ENCODE results near the gene EGFL7. TPM values are rescaled to one million over a fixed set of nuclear protein-coding genes. Genes with fewer than 3 reads are reported as not detected.

Gene EGFL7
- total RNA-seq, 1 experiment from 2014 or later: 38.0 TPM

DNA sequence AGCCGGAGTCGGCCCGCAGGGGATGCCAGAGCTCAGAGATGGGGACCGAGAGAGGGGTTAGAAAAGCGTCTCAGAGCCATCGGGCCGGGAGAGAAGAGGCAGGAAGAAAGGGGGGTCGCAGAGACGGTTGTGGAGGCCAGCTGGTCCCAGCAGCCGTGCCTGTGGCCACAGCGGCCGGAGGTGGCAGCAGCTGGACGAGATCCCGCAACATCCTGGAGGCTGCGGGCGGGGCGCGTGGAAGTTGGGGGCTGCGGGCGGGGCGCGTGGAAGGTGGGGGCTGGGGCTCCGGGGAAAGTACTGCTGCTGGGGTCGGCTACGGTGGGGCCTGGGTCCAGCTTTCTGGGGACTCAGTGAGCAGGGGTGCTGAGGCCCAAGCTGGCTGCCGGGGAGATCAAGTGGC lies 34.4 kb upstream of the EGFL7 start:
- H3K79me2 ChIP-seq (ENCODE audit: insufficient read depth, low read length): no peaks in the 10 kb centered on the region
- H3T11ph ChIP-seq (ENCODE audit: low read length): no peak overlapping the region
- Mint-ChIP-seq H3K4me3 (no peak overlapping the region), H3K27me3 (ENCODE audit: low read depth) (peaks cover 2% of the 10 kb centered on the region; the same call in 1 of the 2 replicates), H3K9me3 (no peaks in the 10 kb centered on the region), H3K27ac (no peak overlapping the region), H3K36me3 (ENCODE audit: insufficient read depth in 1 of 3, low read depth in 3 of 3) (no peaks in the 10 kb centered on the region), H3K4me1 (0 out of 4 replicates have a peak, but pooled peaks cover 0 to 2% of the 10 kb centered on the region in 2 experiments)
- no peak for DNase-seq
- H3K56ac ChIP-seq (ENCODE audit: insufficient read length, low read depth, low read length): no peak overlapping the region
- H3K27ac ChIP-seq (ENCODE audit: insufficient read length, low read depth, low read length): no peak overlapping the region
- H4K8ac ChIP-seq (replicated peaks; ENCODE audit: insufficient read length, low read depth, low read length): no peak overlapping the region
- TF ChIP-seq, protein P1, sequence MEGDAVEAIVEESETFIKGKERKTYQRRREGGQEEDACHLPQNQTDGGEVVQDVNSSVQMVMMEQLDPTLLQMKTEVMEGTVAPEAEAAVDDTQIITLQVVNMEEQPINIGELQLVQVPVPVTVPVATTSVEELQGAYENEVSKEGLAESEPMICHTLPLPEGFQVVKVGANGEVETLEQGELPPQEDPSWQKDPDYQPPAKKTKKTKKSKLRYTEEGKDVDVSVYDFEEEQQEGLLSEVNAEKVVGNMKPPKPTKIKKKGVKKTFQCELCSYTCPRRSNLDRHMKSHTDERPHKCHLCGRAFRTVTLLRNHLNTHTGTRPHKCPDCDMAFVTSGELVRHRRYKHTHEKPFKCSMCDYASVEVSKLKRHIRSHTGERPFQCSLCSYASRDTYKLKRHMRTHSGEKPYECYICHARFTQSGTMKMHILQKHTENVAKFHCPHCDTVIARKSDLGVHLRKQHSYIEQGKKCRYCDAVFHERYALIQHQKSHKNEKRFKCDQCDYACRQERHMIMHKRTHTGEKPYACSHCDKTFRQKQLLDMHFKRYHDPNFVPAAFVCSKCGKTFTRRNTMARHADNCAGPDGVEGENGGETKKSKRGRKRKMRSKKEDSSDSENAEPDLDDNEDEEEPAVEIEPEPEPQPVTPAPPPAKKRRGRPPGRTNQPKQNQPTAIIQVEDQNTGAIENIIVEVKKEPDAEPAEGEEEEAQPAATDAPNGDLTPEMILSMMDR (conservative IDR thresholded peaks at IDR 0.05): no peak
- no peak overlapping the region for H2BK15ac ChIP-seq (ENCODE audit: low read depth, low read length)
- no peak overlapping the region for H3K9ac ChIP-seq (ENCODE audit: extremely low read depth, insufficient read length, low read length)
- no peak overlapping the region for H4K5ac ChIP-seq (ENCODE audit: insufficient read length, low read depth, low read length)
- H4K91ac ChIP-seq (ENCODE audit: insufficient read length, low read depth, low read length): no peak overlapping the region
- peaks cover 7% of the 10 kb centered on the region for H4K20me1 ChIP-seq (ENCODE audit: control insufficient read depth, insufficient read depth, insufficient read length)
- no peak overlapping the region for H3K23ac ChIP-seq (ENCODE audit: insufficient read length, low read depth, low read length)
- H2AFZ ChIP-seq (ENCODE audit: low read length): no peak overlapping the region
- H3K14ac ChIP-seq (ENCODE audit: insufficient read depth, low read length): no peak overlapping the region
- H3K18ac ChIP-seq (ENCODE audit: insufficient read length, low read depth, low read length): no peak overlapping the region
- no peak overlapping the region for H2BK120ac ChIP-seq (ENCODE audit: low read depth, low read length, poor library complexity, severe bottlenecking)
- H3K4me2 ChIP-seq (ENCODE audit: insufficient read depth, insufficient read length, low read length): no peak overlapping the region
- H3K23me2 ChIP-seq (ENCODE audit: insufficient read length, low read depth, low read length, poor library complexity, severe bottlenecking): no peaks in the 10 kb centered on the region
- H2BK20ac ChIP-seq (ENCODE audit: low read depth, low read length, poor library complexity, severe bottlenecking): no peak overlapping the region
- no peaks in the 10 kb centered on the region for H3K79me1 ChIP-seq (ENCODE audit: insufficient read depth, low read depth, low read length, poor library complexity, severe bottlenecking)
- no peak overlapping the region for H2BK12ac ChIP-seq (ENCODE audit: insufficient read length, low read depth, low read length)
- no peak overlapping the region for H3K4ac ChIP-seq (ENCODE audit: low read depth, low read length)
- no peaks in the 10 kb centered on the region for H3K9me3 ChIP-seq (ENCODE audit: control insufficient read depth, low read depth, low read length)
- no peaks in the 10 kb centered on the region for H3K4me1 ChIP-seq (ENCODE audit: insufficient read depth, low read length)
- no peak overlapping the region for H2BK5ac ChIP-seq (ENCODE audit: insufficient read length, low read length)
- no peaks in the 10 kb centered on the region for H3K27me3 ChIP-seq (ENCODE audit: insufficient read depth, low read length)
- WGBS (ENCODE audit: extremely low coverage, insufficient read length, low lambda C conversion rate): no CpG with 5 or more reads among the region's 26 CpGs
- no peak overlapping the region for H2AK5ac ChIP-seq (ENCODE audit: insufficient read length, low read length)

Measured in H9 (cell line).